ENCODE data around the gene APOB.

DNA sequence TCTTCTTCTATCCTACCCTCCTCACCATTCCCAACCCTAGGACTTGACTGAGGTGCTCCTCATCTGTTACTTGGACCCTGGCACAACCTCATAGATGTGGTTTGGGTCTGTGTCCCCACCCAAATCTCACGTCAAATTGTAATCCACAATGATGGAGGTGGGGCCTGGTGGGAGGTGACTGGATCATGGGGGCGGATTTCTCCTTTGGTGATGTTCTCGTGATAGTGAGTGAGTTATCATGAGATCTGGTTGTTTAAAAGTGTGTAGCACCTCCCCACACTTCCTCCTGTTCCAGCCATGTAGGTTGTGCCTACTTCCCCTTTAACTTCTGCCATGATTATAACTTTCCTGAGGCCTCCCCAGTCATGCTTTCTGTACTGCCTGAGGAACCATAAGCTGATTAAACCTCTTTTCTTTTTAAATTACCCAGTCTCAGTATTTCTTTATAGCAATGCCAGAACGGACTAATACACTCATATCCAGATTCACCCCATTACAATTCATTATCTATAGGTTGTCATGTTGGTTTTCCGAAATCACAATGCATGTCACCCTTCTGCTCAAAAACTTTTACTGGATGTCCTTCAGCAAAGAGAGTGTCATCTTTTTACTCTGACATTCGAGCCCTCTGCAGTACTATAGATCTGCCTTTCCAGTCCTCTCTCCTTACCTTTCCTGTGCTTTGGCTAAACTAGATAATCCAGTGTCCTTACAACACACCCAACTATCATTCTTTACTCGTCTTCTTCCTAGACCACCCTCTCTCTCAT lies 45.7 kb downstream of the APOB start:
- TF ChIP-seq POLR2AphosphoS5 (IDR thresholded peaks at IDR 0.05; ENCODE audit: low read depth, low read length), result no peak
- no peak for TF ChIP-seq TAF1 (IDR thresholded peaks at IDR 0.05; ENCODE audit: borderline replicate concordance, insufficient read depth, low read length)
